ENCODE results near the gene IFFO2. TPM values are rescaled to one million over a fixed set of nuclear protein-coding genes. Genes with fewer than 3 reads are reported as not detected.

Gene IFFO2
- polyA plus RNA-seq, 1 of the 3 experiments (the other 2 are of a cell fraction), result 10.5 TPM

- no peaks in the 10 kb centered on the region for H3K27me3 ChIP-seq (ENCODE audit: insufficient read depth)
- H3K9ac ChIP-seq, result no peak overlapping the region
- WGBS (ENCODE audit: low lambda C conversion rate), result 75% methylated on average over 5 of the region's 6 CpGs
- no peaks in the 10 kb centered on the region for H3K79me2 ChIP-seq (ENCODE audit: insufficient read depth)
- H4K20me1 ChIP-seq (ENCODE audit: insufficient read depth), result no peaks in the 10 kb centered on the region
- H3F3A ChIP-seq (replicated peaks; ENCODE audit: insufficient read depth), result peaks cover 4% of the 10 kb centered on the region
- H3K9me3 ChIP-seq, result no peaks in the 10 kb centered on the region
- no peaks in the 10 kb centered on the region for H3K36me3 ChIP-seq (replicated peaks in 1 of 2; ENCODE audit: control insufficient read depth in 1 of 2, insufficient read depth in 2 of 2, low read length in 1 of 2)
- H2AFZ ChIP-seq (ENCODE audit: low read depth), result no peak overlapping the region
- ChIA-PET CTCF (interaction anchor here (1.0 to 2.0 kb wide), 5 partner anchors 16 to 293 kb away, joined by 3 to 13 read pairs (median 3); no protein-coding TSS in a partner anchor), POLR2A (no interaction called here)
- H3K27ac ChIP-seq (ENCODE audit: low read depth in 2 of 2, low read length in 1 of 2), result no peak overlapping the region
- H3K4me3 ChIP-seq (ENCODE audit: low read depth in 2 of 2, low read length in 1 of 2), result no peak overlapping the region
- H3K4me1 ChIP-seq (ENCODE audit: control insufficient read depth in 1 of 2, insufficient read depth in 2 of 2, low read depth in 1 of 2, low read length in 1 of 2), result peaks cover 4 to 11% of the 10 kb centered on the region in 2 experiments; a peak in 2 of 4 replicates
- no peak for DNase-seq
- TF ChIP-seq RFX5 (IDR thresholded peaks at IDR 0.05; ENCODE audit: low read length), result no peak
- TF ChIP-seq IRF3 (IDR thresholded peaks at IDR 0.05; ENCODE audit: low read depth, low read length), result no peak
- TF ChIP-seq NFIC (IDR thresholded peaks at IDR 0.05; ENCODE audit: borderline replicate concordance), result no peak
- no peak for TF ChIP-seq CHD2 (IDR thresholded peaks at IDR 0.05; ENCODE audit: low read length, partially characterized antibody)
- no peak for TF ChIP-seq ELF1 (IDR thresholded peaks at IDR 0.05)
- TF ChIP-seq SIN3A (IDR thresholded peaks at IDR 0.05; ENCODE audit: borderline replicate concordance, low read depth, low read length), result no peak
- TF ChIP-seq MXI1 (IDR thresholded peaks at IDR 0.05; ENCODE audit: low read depth, low read length), result no peak
- TF ChIP-seq CTCF (IDR thresholded peaks at IDR 0.05), result no peak
- no peak for TF ChIP-seq TEAD4 (IDR thresholded peaks at IDR 0.05; ENCODE audit: borderline replicate concordance, insufficient read depth)
- no peak for TF ChIP-seq FOXM1 (IDR thresholded peaks at IDR 0.05; ENCODE audit: low read depth)
- TF ChIP-seq EP300 (IDR thresholded peaks at IDR 0.05; ENCODE audit: borderline replicate concordance in 1 of 2, low read depth in 1 of 2, low read length in 1 of 2), result no peak
- no peak for TF ChIP-seq EZH2phosphoT487 (IDR thresholded peaks at IDR 0.05; ENCODE audit: borderline replicate concordance, low read depth)
- TF ChIP-seq JUND (IDR thresholded peaks at IDR 0.05), result no peak
- no peak for TF ChIP-seq RCOR1 (IDR thresholded peaks at IDR 0.05; ENCODE audit: low read length)
- no peak for TF ChIP-seq GABPA (IDR thresholded peaks at IDR 0.05; ENCODE audit: low read depth)
- no peak for TF ChIP-seq PBX3 (IDR thresholded peaks at IDR 0.05)
- no peak for TF ChIP-seq MEF2A (IDR thresholded peaks at IDR 0.05; ENCODE audit: borderline replicate concordance, low read depth)
- no peak for TF ChIP-seq USF1 (IDR thresholded peaks at IDR 0.05; ENCODE audit: borderline replicate concordance, low read depth)
- TF ChIP-seq POLR2AphosphoS5 (IDR thresholded peaks at IDR 0.05; ENCODE audit: low read depth, low read length), result no peak
- no peak for TF ChIP-seq ZBTB33 (IDR thresholded peaks at IDR 0.05; ENCODE audit: borderline replicate concordance, low read depth)
- no peaks in the 10 kb centered on the region for H3K9me2 ChIP-seq
- H3K4me2 ChIP-seq, result no peak overlapping the region
These were observed 65.6 kb downstream of the IFFO2 start for GRCh38 chr1:18890706-18891425.

Measured in SK-N-SH (cell line).